ENCODE data around the gene SMIM24. TPM values are rescaled to one million over a fixed set of nuclear protein-coding genes. Genes with fewer than 3 reads are reported as not detected.
"Not testable (repeated sequence)": the region's sequence is repeated elsewhere in the genome, so short reads cannot be mapped to it uniquely, and the experiment has no call there.

The SMIM24 gene
- total RNA-seq, 2 experiments from 2014 or later, result not detected

- no peak overlapping the region for H3K27ac ChIP-seq (ENCODE audit: low read depth in 1 of 2, low read length in 2 of 2)
- no peak for ATAC-seq (ENCODE audit: poor library complexity)
- CTCF ChIA-PET, result no interaction called here
Observed at GRCh38 chr19:3450796-3451411, 29.4 kb downstream of the SMIM24 start.

DNA sequence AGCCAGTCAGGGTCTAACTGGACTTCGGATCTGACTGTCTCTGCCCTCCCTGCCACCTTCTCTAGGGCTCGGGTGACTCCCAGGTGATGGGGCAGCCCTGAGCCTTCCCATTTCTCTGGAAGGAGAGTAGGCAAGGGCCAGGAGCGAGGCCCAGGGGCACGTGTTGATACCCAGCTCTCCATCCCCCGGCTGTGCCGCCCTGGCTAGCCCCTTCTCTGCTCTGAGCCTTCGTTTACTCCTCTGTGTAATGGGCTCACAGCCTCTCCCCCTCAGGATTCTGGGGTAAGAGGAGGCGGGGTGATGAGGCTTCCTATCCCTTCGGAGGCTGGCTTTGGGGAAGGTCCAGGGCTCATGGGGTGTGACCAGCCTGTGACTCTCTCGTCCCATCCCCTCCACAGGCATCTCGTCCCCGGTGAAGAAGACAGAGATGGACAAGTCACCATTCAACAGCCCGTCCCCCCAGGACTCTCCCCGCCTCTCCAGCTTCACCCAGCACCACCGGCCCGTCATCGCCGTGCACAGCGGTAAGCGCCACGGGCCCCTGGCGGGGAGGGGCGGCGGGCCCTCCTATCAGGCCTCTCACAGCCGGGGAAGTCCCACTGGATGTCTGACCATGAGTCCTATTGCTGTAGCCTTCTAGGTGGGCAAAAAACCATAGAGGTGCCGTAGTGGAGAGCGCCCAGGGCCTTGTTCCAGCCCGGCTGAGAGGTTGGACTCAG is 31.6 kb downstream of the SMIM24 start:
- H3K9me3 ChIP-seq (ENCODE audit: control insufficient read depth in 1 of 2, insufficient read depth in 1 of 2, low read length in 2 of 2), result no peaks in the 10 kb centered on the region
- DNase-seq, result no peak
- H3K27ac Mint-ChIP-seq, result no peak overlapping the region
- no peaks in the 10 kb centered on the region for H3K4me1 ChIP-seq (ENCODE audit: insufficient read depth, low read length)
- H3K4me3 ChIP-seq (ENCODE audit: low read length), result no peak overlapping the region
- ChIA-PET POLR2A (no interaction called here), CTCF (no interaction called here)
- peaks cover 24% of the 10 kb centered on the region for H3K36me3 Mint-ChIP-seq (ENCODE audit: low read depth)
- H3K4me3 Mint-ChIP-seq, result no peak overlapping the region
- no peaks in the 10 kb centered on the region for H3K9me3 Mint-ChIP-seq
- no peak for ATAC-seq (ENCODE audit: poor library complexity)
- H3K27me3 Mint-ChIP-seq, result no peaks in the 10 kb centered on the region
- no peaks in the 10 kb centered on the region for H3K27me3 ChIP-seq (ENCODE audit: control insufficient read depth in 1 of 2, insufficient read depth in 2 of 2, low read length in 2 of 2)
- peaks cover 48% of the 10 kb centered on the region for H3K36me3 ChIP-seq (ENCODE audit: insufficient read depth, low read length)
- H3K27ac ChIP-seq (ENCODE audit: low read depth in 1 of 2, low read length in 2 of 2), result no peak overlapping the region
- no peak for TF ChIP-seq CTCF (IDR thresholded peaks at IDR 0.05)
- intact Hi-C loops (cut with DNase I, micrococcal nuclease), result no loop called here
- no peaks in the 10 kb centered on the region for H3K4me1 Mint-ChIP-seq (ENCODE audit: low read depth)

More at GRCh38 chr19:3450796-3451411, 29.4 kb downstream of the SMIM24 start:
- Mint-ChIP-seq H3K36me3 (ENCODE audit: low read depth) (peaks cover 21% of the 10 kb centered on the region), H3K27ac (no peak overlapping the region), H3K9me3 (no peaks in the 10 kb centered on the region), H3K4me3 (no peak overlapping the region), H3K27me3 (no peaks in the 10 kb centered on the region), H3K4me1 (ENCODE audit: low read depth) (no peaks in the 10 kb centered on the region)
- POLR2A ChIA-PET, result no interaction called here
- intact Hi-C loops (cut with DNase I, micrococcal nuclease), result no loop called here
- Histone ChIP-seq H3K36me3 (ENCODE audit: insufficient read depth, low read length) (peaks cover 52% of the 10 kb centered on the region), H3K4me1 (ENCODE audit: insufficient read depth, low read length) (no peaks in the 10 kb centered on the region), H3K9me3 (ENCODE audit: control insufficient read depth in 1 of 2, insufficient read depth in 1 of 2, low read length in 2 of 2) (no peaks in the 10 kb centered on the region), H3K4me3 (ENCODE audit: low read length) (no peak overlapping the region), H3K27me3 (ENCODE audit: control insufficient read depth in 1 of 2, insufficient read depth in 2 of 2, low read length in 2 of 2) (no peaks in the 10 kb centered on the region)
- no peak for DNase-seq
- no peak for TF ChIP-seq CTCF (IDR thresholded peaks at IDR 0.05)

GRCh38 chr19:3446657-3447056 is 33.7 kb downstream of the SMIM24 start:
- intact Hi-C loops (cut with DNase I, micrococcal nuclease); H3K9me3 ChIP-seq (ENCODE audit: control insufficient read depth in 1 of 2, insufficient read depth in 1 of 2, low read length in 2 of 2); H3K27ac ChIP-seq (ENCODE audit: low read depth in 1 of 2, low read length in 2 of 2); H3K4me1 Mint-ChIP-seq (ENCODE audit: low read depth); ATAC-seq (ENCODE audit: poor library complexity); DNase-seq; H3K9me3 Mint-ChIP-seq; H3K27me3 Mint-ChIP-seq; CTCF ChIA-PET; H3K4me3 Mint-ChIP-seq; H3K27ac Mint-ChIP-seq; H3K27me3 ChIP-seq (ENCODE audit: control insufficient read depth in 1 of 2, insufficient read depth in 2 of 2, low read length in 2 of 2); H3K4me3 ChIP-seq (ENCODE audit: low read length); H3K4me1 ChIP-seq (ENCODE audit: insufficient read depth, low read length): not testable (repeated sequence)
- peaks cover 31% of the 10 kb centered on the region for H3K36me3 ChIP-seq (ENCODE audit: insufficient read depth, low read length)
- POLR2A ChIA-PET, result interaction anchor here (0.6 kb wide), 1 partner anchor 54 kb away, joined by 4 read pairs; no protein-coding TSS in a partner anchor
- H3K36me3 Mint-ChIP-seq (ENCODE audit: low read depth), result peaks cover 20% of the 10 kb centered on the region
